RPMI7951 (cell line): ENCODE measurements around the gene PIK3C2G. TPM values are rescaled to one million over a fixed set of nuclear protein-coding genes. Genes with fewer than 3 reads are reported as not detected.
"Not testable (repeated sequence)": the region's sequence is repeated elsewhere in the genome, so short reads cannot be mapped to it uniquely, and the experiment has no call there.

Source experiments
- DNase-seq: peaks from one replicate; pipeline ENCODE4 v3.0.0-alpha.2; 2012; ENCODE audit warnings: low read depth
- total RNA-seq: library from RNA; depleted of rRNA; stranded (reverse); fragments of >200 nt; shearing (Covaris generic); gene quantifications from 2 replicates; pipeline ENCODE4 v1.2.3, GENCODE V29; 2014

The PIK3C2G gene
- total RNA-seq, 1 experiment from 2014 or later = not detected

GRCh38 chr12:18640321-18640955 lies 379.1 kb downstream of the PIK3C2G start:
- no peak for DNase-seq

- DNase-seq = peak; percentile 18
Measured at GRCh38 chr12:18643681-18644080, 382.4 kb downstream of the PIK3C2G start.

GRCh38 chr12:18644564-18644963 lies 383.2 kb downstream of the PIK3C2G start:
- no peak for DNase-seq

- no peak for DNase-seq
Measured at GRCh38 chr12:18646286-18646890, 385.1 kb downstream of the PIK3C2G start.

- DNase-seq = no peak
Measured at GRCh38 chr12:18651525-18651924, 390.2 kb downstream of the PIK3C2G start.

GRCh38 chr12:18652596-18652995 lies 391.3 kb downstream of the PIK3C2G start:
- no peak for DNase-seq

- DNase-seq = no peak
Measured at GRCh38 chr12:18653465-18653864, 392.1 kb downstream of the PIK3C2G start.

- no peak for DNase-seq
Measured at GRCh38 chr12:18655351-18655750, 394.0 kb downstream of the PIK3C2G start.

GRCh38 chr12:18658179-18658578 lies 396.9 kb downstream of the PIK3C2G start:
- DNase-seq = no peak

GRCh38 chr12:18658829-18659228 lies 397.5 kb downstream of the PIK3C2G start:
- no peak for DNase-seq

GRCh38 chr12:18676141-18676540 lies 414.8 kb downstream of the PIK3C2G start:
- DNase-seq = no peak

- peak; percentile 1 for DNase-seq
Measured at GRCh38 chr12:18676996-18677588, 415.8 kb downstream of the PIK3C2G start.

GRCh38 chr12:18681818-18682217 lies 420.5 kb downstream of the PIK3C2G start:
- no peak for DNase-seq

- peak; percentile 21 for DNase-seq
Measured at GRCh38 chr12:18683327-18684013, 422.2 kb downstream of the PIK3C2G start.

GRCh38 chr12:18684430-18684829 lies 423.1 kb downstream of the PIK3C2G start:
- no peak for DNase-seq

- DNase-seq = no peak
Measured at GRCh38 chr12:18689771-18690170, 428.5 kb downstream of the PIK3C2G start.

GRCh38 chr12:18690653-18691052 lies 429.3 kb downstream of the PIK3C2G start:
- DNase-seq = peak; percentile 67

GRCh38 chr12:18693986-18694385 lies 432.7 kb downstream of the PIK3C2G start:
- DNase-seq = not testable (repeated sequence)

GRCh38 chr12:18696971-18697602 lies 435.8 kb downstream of the PIK3C2G start:
- peak; percentile 49 for DNase-seq
